ENCODE data around the gene OR4K17.
"Not testable (repeated sequence)": the region's sequence is repeated elsewhere in the genome, so short reads cannot be mapped to it uniquely, and the experiment has no call there.

OR4K17 gene

DNA sequence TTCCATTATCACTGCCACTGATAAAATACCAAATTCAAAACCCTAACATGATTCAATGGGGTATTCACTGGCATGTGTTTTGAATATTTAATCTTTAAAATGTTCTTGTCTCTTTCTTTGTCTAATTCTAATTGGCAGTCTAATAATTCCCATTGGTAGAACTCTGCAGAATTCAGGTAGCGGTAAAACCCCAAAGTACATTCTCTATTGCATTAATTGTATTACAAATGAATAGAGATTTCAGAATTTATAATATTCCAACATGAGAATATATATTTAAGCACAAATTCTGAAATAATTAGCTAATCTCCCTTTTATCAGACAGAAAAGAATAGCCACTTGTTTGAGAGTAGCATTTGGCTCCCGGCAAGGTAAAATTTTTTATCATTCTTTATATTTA is 28.0 kb downstream of the OR4K17 start, which contains the start of gene OR4N5:
Gene OR4N5 (plus strand): TSS at position 301 of the 400 bp plus-strand sequence. CDS start 4,916 bp downstream, outside the sequence.
- H3K4me3 ChIP-seq (ENCODE audit: low read depth, low read length): no peak within 1 kb of the TSS
- in situ Hi-C loops (cut with HindIII; ENCODE audit: low sequenced_read_pairs): no loop called here
- TF ChIP-seq, protein P1, sequence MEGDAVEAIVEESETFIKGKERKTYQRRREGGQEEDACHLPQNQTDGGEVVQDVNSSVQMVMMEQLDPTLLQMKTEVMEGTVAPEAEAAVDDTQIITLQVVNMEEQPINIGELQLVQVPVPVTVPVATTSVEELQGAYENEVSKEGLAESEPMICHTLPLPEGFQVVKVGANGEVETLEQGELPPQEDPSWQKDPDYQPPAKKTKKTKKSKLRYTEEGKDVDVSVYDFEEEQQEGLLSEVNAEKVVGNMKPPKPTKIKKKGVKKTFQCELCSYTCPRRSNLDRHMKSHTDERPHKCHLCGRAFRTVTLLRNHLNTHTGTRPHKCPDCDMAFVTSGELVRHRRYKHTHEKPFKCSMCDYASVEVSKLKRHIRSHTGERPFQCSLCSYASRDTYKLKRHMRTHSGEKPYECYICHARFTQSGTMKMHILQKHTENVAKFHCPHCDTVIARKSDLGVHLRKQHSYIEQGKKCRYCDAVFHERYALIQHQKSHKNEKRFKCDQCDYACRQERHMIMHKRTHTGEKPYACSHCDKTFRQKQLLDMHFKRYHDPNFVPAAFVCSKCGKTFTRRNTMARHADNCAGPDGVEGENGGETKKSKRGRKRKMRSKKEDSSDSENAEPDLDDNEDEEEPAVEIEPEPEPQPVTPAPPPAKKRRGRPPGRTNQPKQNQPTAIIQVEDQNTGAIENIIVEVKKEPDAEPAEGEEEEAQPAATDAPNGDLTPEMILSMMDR (IDR thresholded peaks at IDR 0.05; ENCODE audit: low read depth, low read length, missing control alignments): no peak
- DNase-seq (ENCODE audit: low read depth): no peak

DNA sequence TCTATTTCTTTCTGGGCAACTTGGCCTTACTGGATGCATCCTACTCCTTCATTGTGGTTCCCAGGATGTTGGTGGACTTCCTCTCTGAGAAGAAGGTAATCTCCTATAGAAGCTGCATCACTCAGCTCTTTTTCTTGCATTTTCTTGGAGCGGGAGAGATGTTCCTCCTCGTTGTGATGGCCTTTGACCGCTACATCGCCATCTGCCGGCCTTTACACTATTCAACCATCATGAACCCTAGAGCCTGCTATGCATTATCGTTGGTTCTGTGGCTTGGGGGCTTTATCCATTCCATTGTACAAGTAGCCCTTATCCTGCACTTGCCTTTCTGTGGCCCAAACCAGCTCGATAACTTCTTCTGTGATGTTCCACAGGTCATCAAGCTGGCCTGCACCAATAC is 33.4 kb downstream of the OR4K17 start:
- in situ Hi-C loops (cut with HindIII; ENCODE audit: low sequenced_read_pairs): no loop called here
- TF ChIP-seq, protein P1 (IDR thresholded peaks at IDR 0.05; ENCODE audit: low read depth, low read length, missing control alignments): no peak
- DNase-seq (ENCODE audit: low read depth): no peak
- no peak overlapping the region for H3K4me3 ChIP-seq (ENCODE audit: low read depth, low read length)

- DNase-seq (ENCODE audit: low read depth): no peak
- in situ Hi-C loops (cut with HindIII; ENCODE audit: low sequenced_read_pairs): no loop called here
- TF ChIP-seq, protein P1 (IDR thresholded peaks at IDR 0.05; ENCODE audit: low read depth, low read length, missing control alignments): no peak
- no peak overlapping the region for H3K4me3 ChIP-seq (ENCODE audit: low read depth, low read length)
Measured at GRCh38 chr14:20144820-20145219, 34.3 kb downstream of the OR4K17 start.

DNA sequence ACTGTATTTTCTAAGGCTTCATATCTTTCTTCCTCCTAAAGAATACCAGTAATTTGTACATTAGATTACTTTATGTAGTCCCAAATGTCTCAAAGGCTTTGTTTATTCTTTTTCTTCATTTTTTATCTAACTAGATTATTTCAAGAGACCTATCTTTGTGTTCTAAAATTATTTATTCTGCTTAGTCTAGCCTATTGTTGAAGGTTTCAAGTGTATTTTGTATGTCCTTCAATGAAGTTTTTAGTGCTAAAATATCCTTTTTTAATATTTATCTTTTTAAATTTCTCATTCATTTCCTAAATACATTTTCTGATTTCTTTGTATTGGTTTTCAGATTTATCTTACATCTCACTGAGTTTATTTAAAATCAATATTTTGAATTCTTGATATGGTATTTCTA is 53.9 kb downstream of the OR4K17 start:
- H3K4me3 ChIP-seq (ENCODE audit: low read depth, low read length): no peak overlapping the region
- in situ Hi-C loops (cut with HindIII; ENCODE audit: low sequenced_read_pairs): no loop called here
- TF ChIP-seq, protein P1 (IDR thresholded peaks at IDR 0.05; ENCODE audit: low read depth, low read length, missing control alignments): no peak
- DNase-seq (ENCODE audit: low read depth): no peak

DNA sequence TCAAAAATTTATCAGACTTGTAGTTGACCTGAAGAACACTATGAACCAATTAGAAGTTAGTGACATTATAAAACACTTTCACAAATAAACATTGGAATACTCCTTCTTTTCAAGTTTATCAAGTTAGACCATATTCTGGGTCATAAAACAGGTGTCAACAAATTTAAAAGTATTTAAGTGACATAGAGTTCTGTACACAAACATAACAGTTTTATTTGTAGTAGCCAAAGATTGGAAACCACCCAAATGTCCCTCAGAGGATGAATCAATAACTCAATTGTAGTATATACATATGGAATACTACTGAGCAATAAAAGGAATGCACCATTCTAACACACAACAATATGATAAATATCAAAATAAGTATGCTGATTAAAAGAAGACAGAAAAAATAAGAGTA is 56.6 kb downstream of the OR4K17 start:
- no peak overlapping the region for H3K4me3 ChIP-seq (ENCODE audit: low read depth, low read length)
- DNase-seq (ENCODE audit: low read depth): no peak
- in situ Hi-C loops (cut with HindIII; ENCODE audit: low sequenced_read_pairs): no loop called here
- TF ChIP-seq, protein P1 (IDR thresholded peaks at IDR 0.05; ENCODE audit: low read depth, low read length, missing control alignments): no peak

- DNase-seq (ENCODE audit: low read depth); in situ Hi-C loops (cut with HindIII; ENCODE audit: low sequenced_read_pairs); H3K4me3 ChIP-seq (ENCODE audit: low read depth, low read length): not testable (repeated sequence)
Measured at GRCh38 chr14:20169852-20170251, 59.3 kb downstream of the OR4K17 start.
